GM19240 (cell line): ENCODE data around the gene KLHL18.
"Not testable (repeated sequence)": the region's sequence is repeated elsewhere in the genome, so short reads cannot be mapped to it uniquely, and the experiment has no call there.

ENCODE experiments used
- DNase-seq: peaks from one replicate; pipeline ENCODE4 v3.0.0; 2011; ENCODE audit warnings: low spot score; ENCODE audit not compliant: insufficient read length

The KLHL18 gene

GRCh38 chr3:47359323-47359722 is 76.6 kb downstream of the KLHL18 start:
- DNase-seq, result no peak

- not testable (repeated sequence) for DNase-seq
These were observed 77.4 kb downstream of the KLHL18 start for GRCh38 chr3:47360110-47360517.

GRCh38 chr3:47362701-47363100 is 80.0 kb downstream of the KLHL18 start:
- DNase-seq, result no peak

- no peak for DNase-seq
These were observed 82.7 kb downstream of the KLHL18 start for GRCh38 chr3:47365213-47366153.

- no peak for DNase-seq
These were observed 84.1 kb downstream of the KLHL18 start for GRCh38 chr3:47366833-47367232.

- DNase-seq, result no peak
These were observed 84.9 kb downstream of the KLHL18 start for GRCh38 chr3:47367631-47368030.

GRCh38 chr3:47370020-47370419 is 87.3 kb downstream of the KLHL18 start:
- DNase-seq, result not testable (repeated sequence)

GRCh38 chr3:47370887-47371697 is 88.3 kb downstream of the KLHL18 start:
- no peak for DNase-seq

GRCh38 chr3:47374587-47374986 is 91.8 kb downstream of the KLHL18 start:
- no peak for DNase-seq

- DNase-seq, result no peak
These were observed 93.6 kb downstream of the KLHL18 start for GRCh38 chr3:47376393-47376792.

GRCh38 chr3:47377186-47377585 is 94.4 kb downstream of the KLHL18 start:
- DNase-seq, result no peak

GRCh38 chr3:47378869-47379268 is 96.1 kb downstream of the KLHL18 start:
- DNase-seq, result no peak

GRCh38 chr3:47379411-47379899 is 96.7 kb downstream of the KLHL18 start:
- DNase-seq, result no peak

GRCh38 chr3:47380026-47380600 is 97.4 kb downstream of the KLHL18 start:
- no peak for DNase-seq

GRCh38 chr3:47380601-47381316 is 98.0 kb downstream of the KLHL18 start, which contains the start of gene PTPN23:
Gene PTPN23, plus strand, starts transcription at chr3:47381021. Its CDS starts 76 bp downstream, at chr3:47381097.
- DNase-seq, result peak; percentile 89

GRCh38 chr3:47381317-47382157 is 98.8 kb downstream of the KLHL18 start:
- peak; percentile 83 for DNase-seq

- no peak for DNase-seq
These were observed 101.7 kb downstream of the KLHL18 start for GRCh38 chr3:47384425-47384824.

GRCh38 chr3:47385007-47385406 is 102.3 kb downstream of the KLHL18 start:
- no peak for DNase-seq

GRCh38 chr3:47385796-47386195 is 103.1 kb downstream of the KLHL18 start:
- DNase-seq, result no peak

GRCh38 chr3:47392933-47393332 is 110.2 kb downstream of the KLHL18 start:
- DNase-seq, result no peak
